Measurements from ENCODE around the gene IGF2R. TPM values are rescaled to one million over a fixed set of nuclear protein-coding genes. Genes with fewer than 3 reads are reported as not detected.

Gene IGF2R
- total and polyA plus RNA-seq, 2 of the 13 experiments (the other 11 are each of a cell fraction or from before 2014, with no cell fraction given): 38.3 to 70.0 TPM

DNA sequence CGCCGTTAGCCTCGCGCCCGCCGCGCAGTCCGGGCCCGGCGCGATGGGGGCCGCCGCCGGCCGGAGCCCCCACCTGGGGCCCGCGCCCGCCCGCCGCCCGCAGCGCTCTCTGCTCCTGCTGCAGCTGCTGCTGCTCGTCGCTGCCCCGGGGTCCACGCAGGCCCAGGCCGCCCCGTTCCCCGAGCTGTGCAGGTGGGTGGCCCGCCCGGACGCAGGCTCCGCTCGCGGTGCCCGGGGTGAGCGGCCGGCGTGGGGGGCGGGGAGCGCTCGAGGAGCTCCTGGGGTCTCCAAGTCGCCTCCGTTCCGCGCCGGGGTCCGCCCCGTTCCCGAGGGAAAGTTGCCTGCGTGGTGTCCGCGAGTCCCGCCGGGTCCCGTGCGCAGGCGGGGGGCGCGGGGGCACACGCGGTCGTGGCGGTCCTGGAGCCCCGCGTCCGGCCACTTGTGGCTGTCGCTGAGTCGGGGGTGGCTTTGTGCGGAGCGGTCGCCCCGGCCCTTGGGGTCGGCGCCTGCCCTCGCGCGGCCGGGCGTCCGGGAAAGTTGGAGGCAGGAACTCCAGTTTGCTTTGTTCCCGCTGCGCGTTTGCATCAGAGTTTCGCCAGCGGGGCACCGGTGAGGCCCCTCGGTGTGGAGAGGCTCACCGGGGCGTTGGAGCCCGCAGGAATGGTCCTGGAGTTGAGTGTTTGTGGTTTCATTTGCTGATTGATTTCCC lies 476 bp downstream of the IGF2R start (continued):
- TF ChIP-seq, protein P1, sequence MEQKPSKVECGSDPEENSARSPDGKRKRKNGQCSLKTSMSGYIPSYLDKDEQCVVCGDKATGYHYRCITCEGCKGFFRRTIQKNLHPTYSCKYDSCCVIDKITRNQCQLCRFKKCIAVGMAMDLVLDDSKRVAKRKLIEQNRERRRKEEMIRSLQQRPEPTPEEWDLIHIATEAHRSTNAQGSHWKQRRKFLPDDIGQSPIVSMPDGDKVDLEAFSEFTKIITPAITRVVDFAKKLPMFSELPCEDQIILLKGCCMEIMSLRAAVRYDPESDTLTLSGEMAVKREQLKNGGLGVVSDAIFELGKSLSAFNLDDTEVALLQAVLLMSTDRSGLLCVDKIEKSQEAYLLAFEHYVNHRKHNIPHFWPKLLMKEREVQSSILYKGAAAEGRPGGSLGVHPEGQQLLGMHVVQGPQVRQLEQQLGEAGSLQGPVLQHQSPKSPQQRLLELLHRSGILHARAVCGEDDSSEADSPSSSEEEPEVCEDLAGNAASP (CRISPR knock-in tag; IDR thresholded peaks at IDR 0.05; ENCODE audit: borderline replicate concordance): 0 out of 2 replicates have a peak, but pooled peaks have one; percentile 4
- TF ChIP-seq, protein P2, sequence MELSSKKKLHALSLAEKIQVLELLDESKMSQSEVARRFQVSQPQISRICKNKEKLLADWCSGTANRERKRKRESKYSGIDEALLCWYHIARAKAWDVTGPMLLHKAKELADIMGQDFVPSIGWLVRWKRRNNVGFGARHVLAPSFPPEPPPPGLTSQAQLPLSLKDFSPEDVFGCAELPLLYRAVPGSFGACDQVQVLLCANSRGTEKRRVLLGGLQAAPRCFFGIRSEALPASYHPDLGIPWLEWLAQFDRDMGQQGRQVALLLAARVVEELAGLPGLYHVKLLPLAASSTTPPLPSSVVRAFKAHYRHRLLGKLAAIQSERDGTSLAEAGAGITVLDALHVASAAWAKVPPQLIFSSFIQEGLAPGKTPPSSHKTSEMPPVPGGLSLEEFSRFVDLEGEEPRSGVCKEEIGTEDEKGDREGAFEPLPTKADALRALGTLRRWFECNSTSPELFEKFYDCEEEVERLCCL (CRISPR knock-in tag; IDR thresholded peaks at IDR 0.05; ENCODE audit: borderline replicate concordance): no peak
- TF ChIP-seq ZNF296 (CRISPR knock-in tag; conservative IDR thresholded peaks at IDR 0.05): no peak
- peak; percentile 2; the same call in 1 of the 2 replicates for TF ChIP-seq ZNF709 (CRISPR knock-in tag; IDR thresholded peaks at IDR 0.05)
- TF ChIP-seq, protein P3, sequence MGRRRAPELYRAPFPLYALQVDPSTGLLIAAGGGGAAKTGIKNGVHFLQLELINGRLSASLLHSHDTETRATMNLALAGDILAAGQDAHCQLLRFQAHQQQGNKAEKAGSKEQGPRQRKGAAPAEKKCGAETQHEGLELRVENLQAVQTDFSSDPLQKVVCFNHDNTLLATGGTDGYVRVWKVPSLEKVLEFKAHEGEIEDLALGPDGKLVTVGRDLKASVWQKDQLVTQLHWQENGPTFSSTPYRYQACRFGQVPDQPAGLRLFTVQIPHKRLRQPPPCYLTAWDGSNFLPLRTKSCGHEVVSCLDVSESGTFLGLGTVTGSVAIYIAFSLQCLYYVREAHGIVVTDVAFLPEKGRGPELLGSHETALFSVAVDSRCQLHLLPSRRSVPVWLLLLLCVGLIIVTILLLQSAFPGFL (CRISPR knock-in tag; IDR thresholded peaks at IDR 0.05): no peak
- TF ChIP-seq, protein P4, sequence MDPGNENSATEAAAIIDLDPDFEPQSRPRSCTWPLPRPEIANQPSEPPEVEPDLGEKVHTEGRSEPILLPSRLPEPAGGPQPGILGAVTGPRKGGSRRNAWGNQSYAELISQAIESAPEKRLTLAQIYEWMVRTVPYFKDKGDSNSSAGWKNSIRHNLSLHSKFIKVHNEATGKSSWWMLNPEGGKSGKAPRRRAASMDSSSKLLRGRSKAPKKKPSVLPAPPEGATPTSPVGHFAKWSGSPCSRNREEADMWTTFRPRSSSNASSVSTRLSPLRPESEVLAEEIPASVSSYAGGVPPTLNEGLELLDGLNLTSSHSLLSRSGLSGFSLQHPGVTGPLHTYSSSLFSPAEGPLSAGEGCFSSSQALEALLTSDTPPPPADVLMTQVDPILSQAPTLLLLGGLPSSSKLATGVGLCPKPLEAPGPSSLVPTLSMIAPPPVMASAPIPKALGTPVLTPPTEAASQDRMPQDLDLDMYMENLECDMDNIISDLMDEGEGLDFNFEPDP (CRISPR knock-in tag; conservative IDR thresholded peaks at IDR 0.05): no peak
- TF ChIP-seq ZNF431 (CRISPR knock-in tag; IDR thresholded peaks at IDR 0.05; ENCODE audit: borderline replicate concordance, low read depth): 0 out of 2 replicates have a peak, but pooled peaks have one; percentile 17
- TF ChIP-seq, protein P5, sequence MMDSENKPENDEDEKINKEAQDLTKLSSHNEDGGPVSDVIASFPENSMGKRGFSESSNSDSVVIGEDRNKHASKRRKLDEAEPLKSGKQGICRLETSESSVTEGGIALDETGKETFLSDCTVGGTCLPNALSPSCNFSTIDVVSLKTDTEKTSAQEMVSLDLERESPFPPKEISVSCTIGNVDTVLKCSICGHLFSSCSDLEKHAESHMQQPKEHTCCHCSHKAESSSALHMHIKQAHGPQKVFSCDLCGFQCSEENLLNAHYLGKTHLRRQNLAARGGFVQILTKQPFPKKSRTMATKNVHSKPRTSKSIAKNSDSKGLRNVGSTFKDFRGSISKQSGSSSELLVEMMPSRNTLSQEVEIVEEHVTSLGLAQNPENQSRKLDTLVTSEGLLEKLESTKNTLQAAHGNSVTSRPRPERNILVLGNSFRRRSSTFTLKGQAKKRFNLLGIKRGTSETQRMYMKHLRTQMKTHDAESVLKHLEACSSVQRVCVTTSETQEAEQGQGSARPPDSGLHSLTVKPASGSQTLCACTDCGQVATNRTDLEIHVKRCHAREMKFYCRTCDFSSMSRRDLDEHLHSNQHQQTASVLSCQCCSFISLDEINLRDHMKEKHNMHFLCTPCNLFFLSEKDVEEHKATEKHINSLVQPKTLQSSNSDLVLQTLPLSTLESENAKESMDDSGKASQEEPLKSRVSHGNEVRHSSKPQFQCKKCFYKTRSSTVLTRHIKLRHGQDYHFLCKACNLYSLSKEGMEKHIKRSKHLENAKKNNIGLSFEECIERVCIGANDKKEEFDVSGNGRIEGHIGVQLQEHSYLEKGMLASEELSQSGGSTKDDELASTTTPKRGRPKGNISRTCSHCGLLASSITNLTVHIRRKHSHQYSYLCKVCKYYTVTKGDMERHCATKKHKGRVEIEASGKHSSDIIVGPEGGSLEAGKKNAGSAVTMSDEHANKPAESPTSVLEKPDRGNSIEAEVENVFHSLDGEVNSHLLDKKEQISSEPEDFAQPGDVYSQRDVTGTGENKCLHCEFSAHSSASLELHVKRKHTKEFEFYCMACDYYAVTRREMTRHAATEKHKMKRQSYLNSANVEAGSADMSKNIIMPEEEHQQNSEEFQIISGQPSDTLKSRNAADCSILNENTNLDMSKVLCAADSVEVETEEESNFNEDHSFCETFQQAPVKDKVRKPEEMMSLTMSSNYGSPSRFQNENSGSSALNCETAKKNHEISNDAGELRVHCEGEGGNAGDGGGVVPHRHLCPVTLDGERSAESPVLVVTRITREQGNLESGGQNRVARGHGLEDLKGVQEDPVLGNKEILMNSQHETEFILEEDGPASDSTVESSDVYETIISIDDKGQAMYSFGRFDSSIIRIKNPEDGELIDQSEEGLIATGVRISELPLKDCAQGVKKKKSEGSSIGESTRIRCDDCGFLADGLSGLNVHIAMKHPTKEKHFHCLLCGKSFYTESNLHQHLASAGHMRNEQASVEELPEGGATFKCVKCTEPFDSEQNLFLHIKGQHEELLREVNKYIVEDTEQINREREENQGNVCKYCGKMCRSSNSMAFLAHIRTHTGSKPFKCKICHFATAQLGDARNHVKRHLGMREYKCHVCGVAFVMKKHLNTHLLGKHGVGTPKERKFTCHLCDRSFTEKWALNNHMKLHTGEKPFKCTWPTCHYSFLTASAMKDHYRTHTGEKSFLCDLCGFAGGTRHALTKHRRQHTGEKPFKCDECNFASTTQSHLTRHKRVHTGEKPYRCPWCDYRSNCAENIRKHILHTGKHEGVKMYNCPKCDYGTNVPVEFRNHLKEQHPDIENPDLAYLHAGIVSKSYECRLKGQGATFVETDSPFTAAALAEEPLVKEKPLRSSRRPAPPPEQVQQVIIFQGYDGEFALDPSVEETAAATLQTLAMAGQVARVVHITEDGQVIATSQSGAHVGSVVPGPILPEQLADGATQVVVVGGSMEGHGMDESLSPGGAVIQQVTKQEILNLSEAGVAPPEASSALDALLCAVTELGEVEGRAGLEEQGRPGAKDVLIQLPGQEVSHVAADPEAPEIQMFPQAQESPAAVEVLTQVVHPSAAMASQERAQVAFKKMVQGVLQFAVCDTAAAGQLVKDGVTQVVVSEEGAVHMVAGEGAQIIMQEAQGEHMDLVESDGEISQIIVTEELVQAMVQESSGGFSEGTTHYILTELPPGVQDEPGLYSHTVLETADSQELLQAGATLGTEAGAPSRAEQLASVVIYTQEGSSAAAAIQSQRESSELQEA (CRISPR knock-in tag; IDR thresholded peaks at IDR 0.05; ENCODE audit: not compliant biosample characterization): no peak
- TF ChIP-seq ZNF674 (CRISPR knock-in tag; IDR thresholded peaks at IDR 0.05; ENCODE audit: low read depth): peak; percentile 30; the same call in 1 of the 2 replicates
- TF ChIP-seq SNAPC2 (CRISPR knock-in tag; IDR thresholded peaks at IDR 0.05): 0 out of 2 replicates have a peak, but pooled peaks have one; percentile 70
- TF ChIP-seq ZBTB1 (CRISPR knock-in tag; IDR thresholded peaks at IDR 0.05; ENCODE audit: borderline replicate concordance): no peak

All from HepG2 (cell line).